HG03378 (cell line): ENCODE measurements around the gene TOX2.

Experiments
- ATAC-seq: cut with Tn5 transposase; IDR thresholded peaks from one replicate; pipeline ENCODE4 v1.9.1; 2021; ENCODE audit warnings: mild to moderate bottlenecking, moderate library complexity; ENCODE audit not compliant: unreplicated experiment

Gene TOX2

GRCh38 chr20:43915211-43916072, 790 bp downstream of the TOX2 start:
- ATAC-seq = no peak

DNA sequence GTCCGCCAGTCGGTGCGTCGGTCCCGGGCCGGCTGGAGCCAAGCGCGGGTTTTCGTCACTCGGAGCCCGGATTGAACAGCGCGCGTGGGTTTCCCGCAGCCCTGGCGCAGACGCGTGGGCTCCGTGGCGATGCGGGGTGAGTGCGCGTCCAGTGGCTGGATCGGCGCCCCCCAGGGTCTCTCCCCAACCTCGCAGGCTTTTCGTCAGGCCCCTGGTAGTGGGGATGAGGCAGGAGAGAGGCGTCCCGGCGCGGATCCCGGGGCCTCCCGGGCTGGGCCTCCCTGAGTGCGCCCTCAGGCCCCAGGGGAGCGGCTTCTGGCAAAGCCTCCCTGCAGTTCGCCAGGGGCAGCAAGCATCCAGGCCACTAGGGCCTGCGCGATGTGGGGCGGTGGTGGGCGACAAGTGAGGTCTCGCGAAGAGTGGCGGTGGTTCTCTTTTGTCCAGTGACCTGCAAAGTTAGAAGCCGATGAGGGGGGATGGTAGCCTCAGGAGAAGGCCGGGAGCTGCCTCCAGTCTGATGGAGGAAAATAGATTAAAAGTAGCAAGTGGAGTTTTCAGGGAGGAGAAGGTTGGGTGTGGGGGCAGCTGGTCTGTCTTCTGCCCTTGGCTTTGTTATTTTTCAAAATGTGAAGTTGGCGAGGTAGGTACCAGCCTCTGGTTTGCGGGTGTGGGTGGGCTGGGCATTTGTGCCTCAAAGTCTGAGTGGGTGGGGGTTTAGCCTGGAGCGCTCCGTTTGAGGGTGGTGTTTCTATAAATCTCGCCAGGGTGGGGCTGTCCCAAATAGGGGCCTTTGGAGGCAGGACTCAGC, 1.6 kb downstream of the TOX2 start:
- no peak for ATAC-seq

DNA sequence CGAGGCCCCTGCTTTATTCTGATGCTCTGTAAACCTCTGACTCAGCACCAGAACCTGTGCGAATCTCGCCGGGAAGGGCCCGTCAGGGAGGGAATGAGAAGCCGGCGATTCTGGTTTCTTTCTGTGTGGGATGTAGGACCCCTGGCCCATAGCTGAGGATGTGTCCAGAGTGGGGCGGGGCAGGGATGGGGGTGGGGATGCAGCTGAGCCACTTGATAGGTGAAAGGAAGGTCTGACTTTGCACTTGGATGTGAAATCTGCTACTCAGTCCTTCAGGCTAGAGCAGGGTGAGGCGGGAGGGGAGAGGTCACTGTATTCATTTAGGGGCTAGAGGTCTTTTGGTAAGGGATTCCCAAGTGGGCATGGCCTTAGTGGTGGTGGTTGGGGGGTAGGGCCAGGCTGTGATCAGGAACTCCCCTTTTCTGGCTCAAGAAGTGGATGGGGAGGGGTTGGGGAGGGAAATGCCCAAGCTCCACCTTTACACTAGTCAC, 2.3 kb downstream of the TOX2 start:
- ATAC-seq = no peak

DNA sequence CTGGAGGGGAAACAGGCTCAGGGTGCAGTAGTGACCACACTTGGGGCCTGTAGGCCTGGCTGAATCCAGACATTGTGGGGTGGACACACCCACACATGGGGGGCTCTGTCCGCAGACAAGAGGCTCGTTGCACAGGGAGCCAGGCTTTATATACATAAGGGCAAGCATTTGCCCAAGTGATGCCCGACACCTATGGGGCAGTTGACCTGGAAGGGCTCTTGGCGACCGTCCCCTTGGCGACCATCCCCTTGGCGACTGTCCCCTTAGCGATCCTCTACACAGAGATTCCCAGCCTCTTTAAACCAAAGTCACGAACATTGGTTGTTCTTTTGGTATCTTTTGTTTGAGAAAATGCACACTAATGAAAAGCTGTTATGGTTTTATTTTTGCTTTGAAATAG, 2.7 kb downstream of the TOX2 start:
- no peak for ATAC-seq

GRCh38 chr20:43919686-43920403, 5.2 kb downstream of the TOX2 start:
- ATAC-seq = no peak

DNA sequence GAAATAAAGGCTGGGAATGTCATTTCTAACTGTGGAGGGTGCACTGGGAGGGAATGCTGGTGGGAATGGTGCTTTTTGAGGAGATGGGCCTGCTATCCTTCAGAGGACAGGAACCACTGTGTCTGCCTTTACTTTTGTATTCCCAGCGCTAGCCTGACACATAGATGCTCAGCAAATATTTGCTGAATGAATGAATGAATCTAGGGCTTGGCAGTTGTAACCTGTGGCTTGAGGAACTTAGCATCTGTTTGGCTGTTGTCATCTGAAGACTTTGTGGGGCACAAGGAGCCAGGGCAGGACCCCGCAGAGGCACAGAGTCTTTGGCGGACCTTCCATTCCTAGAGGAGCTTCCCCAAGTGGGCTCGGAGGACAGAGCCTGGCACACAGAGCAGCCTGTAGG, 6.1 kb downstream of the TOX2 start:
- no peak for ATAC-seq

DNA sequence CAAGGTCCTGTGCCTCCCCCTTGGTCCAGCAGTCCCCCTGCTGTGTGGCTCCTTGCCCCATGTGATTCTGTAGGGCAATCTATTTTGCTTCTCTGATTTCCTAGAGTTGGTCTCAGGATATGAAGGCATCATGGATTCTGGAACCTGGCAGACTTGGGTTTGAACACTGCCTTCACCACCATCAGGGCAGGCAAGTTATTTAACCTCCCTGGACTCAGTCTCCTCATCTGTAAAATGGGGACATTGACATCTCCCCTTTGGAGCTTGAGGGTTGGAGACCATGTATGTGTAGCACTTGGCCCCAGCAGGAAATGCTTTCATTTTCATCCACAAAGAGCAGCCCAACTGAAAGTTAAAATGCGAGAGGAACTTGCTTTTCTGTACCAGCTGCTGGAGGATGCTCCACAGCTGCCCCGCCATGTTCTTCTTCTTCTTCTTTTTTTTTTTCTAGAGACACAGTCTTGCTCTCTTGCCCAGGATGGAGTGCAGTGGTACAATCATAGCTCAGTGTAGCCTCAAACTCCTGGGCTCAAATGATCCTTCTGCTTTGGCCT, 6.7 kb downstream of the TOX2 start:
- no peak for ATAC-seq

DNA sequence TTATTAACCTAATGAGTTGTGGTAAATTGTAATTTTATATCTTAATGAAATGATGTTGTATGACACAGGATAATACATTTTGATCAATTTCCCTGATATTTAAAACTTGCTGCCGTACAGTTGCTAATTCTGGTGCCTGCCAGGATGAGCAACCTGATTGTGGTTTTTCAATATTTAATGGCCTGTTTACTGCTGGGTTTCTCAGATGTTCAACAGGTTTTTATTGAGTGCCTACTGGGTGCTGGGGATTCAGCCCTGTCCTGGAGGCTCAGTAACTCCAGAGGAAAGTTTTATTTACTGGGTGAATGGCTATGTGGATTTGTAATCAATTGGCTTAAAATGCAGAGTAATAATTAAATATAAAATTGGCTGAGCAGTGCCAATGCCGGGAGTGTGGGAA, 8.0 kb downstream of the TOX2 start:
- no peak for ATAC-seq

DNA sequence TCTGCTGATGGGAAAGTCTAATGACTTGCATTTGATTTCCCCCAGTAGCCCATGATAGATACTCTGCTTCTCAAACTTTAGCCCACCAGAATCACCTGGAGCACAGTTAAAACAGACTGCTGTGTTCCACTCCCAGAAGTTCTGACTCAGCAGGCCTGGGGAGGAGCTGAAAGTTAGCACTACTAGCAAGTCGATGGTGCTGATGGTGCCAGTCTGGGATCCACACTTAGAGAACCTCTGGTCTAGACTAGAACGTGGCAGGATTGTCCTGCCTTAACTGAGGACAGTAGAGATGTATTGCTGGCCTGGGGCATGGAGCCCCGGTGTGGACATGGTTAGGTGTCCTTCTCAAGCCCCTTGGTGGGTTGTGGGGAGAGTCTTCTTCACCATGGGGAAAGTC, 8.7 kb downstream of the TOX2 start:
- no peak for ATAC-seq

DNA sequence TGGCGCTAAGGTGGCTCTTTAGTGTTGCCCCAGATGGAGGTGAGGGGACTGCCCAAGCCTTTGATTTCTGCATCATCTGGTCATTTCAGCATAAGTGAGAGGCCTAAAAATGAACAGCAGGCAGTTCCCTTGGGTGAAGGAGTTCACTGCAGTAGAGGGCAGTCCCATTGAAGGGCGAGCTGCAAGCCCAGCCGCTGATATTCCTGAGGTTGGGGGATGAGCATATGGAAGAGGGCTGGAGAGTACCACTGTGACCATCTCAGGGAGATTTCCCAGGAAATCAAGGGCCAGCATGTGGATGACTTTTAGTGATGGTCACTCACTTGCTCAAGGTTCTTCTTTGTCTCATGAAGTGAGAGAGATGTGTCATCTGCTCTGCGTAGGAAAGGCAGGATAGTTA, 9.3 kb downstream of the TOX2 start:
- no peak for ATAC-seq

DNA sequence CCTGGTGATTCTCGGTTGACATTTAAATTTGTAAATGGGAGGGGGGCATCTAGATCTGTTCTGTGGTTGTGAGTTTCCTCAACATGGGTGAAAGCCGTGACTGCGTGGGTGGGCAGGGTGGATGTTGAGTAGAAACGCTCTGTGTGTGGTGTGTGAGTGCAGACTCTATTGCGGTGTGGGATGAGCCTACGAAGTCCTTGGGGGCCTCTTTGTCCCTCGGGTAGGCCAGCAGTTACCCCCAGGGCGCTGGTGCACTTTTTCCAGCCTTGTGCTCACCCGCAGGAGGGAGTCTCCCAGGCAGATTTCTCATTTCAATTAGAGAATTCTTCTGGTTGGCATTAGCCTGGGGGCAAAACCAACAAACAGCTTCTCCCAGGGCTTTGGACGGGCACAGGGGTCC, 10.6 kb downstream of the TOX2 start:
- ATAC-seq = no peak

DNA sequence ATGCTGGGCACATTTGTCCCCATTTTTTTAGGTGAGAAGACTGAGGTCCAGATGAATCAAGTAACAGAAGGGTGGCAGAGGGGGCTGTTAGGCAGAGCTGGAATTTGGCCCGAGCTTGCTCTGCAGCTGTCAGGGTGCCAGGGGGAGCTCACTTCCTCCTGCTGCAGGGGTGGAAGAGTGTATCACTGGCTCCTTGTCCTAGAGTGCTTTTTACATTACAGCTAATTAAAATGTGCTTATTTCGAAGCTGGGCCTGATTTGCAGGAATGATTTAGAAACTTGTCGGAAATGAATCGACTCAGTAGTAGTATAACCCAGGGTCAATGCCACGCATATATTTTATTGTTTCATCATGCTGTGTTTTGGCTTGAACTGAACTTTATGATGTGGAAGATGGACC, 11.1 kb downstream of the TOX2 start:
- no peak for ATAC-seq

DNA sequence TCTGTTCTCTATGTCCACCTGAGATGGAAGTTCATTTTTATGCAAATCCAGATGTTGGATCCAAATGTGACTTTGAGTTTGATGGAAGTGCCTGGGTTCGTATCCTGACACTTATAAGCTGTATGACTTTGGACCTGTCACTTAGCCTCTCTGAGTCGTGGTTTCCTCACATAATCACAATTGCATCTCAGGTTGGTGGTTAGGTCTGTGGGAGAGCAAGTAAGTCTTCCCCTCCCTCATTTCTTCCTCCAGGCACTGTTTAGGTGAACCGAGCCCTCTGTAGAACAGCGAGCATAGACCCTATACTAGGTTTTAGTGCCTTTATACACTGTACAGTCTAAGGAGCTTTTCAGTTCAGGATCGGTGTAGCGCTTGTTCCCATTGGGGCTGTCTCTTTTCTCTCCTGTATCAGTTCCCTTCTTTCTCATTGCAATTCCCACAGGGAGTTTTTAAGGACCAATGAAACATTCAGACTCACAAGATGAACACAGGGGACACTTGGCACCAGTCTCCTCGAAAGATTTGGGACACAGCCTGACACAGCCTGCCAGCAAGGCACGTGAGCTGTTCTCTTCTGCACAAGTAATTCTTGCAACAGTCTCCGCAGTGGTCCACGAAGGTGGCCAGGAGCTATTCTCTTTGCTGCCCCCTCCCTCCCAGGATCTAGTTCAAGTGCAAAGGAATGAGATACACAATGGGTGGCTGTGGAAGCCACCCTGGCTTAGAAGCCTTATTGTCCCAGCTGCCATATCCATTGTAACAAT, 11.8 kb downstream of the TOX2 start:
- no peak for ATAC-seq

GRCh38 chr20:43931976-43932375, 17.3 kb downstream of the TOX2 start:
- ATAC-seq = no peak

GRCh38 chr20:43934833-43935232, 20.2 kb downstream of the TOX2 start:
- ATAC-seq = no peak

GRCh38 chr20:43936104-43936770, 21.6 kb downstream of the TOX2 start:
- no peak for ATAC-seq

DNA sequence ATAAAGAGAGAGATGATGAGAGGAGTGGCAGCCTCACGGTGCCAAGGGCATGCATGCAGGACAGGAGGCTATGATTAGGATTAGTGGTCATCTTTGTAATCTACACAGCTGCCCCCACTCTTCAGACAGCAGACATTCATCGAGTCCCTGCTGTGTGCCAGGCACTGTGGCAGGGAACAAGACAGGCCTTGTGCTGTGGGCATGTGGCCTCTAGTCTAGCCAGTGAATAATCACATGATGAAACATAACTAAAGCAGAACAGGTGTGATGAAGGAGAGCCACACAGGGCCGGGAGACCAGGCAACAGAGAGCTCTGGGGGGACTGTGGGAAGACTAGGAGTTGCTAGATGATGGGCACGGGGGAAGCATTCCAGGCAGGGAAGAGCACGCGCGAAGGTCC, 22.2 kb downstream of the TOX2 start:
- no peak for ATAC-seq

GRCh38 chr20:43937591-43937990, 22.9 kb downstream of the TOX2 start:
- no peak for ATAC-seq

- ATAC-seq = no peak
These were observed 23.5 kb downstream of the TOX2 start for GRCh38 chr20:43938017-43938655.
